SK-N-SH (cell line): ENCODE results near the gene JPH2. TPM values are rescaled to one million over a fixed set of nuclear protein-coding genes. Genes with fewer than 3 reads are reported as not detected.

Source experiments
- CTCF ChIA-PET: fragments of 300-600, 350-600 bp; formaldehyde crosslinking; extraction: SDS; loops from one replicate; lab custom pipeline; 2021; lab: Yijun Ruan, JAX
- POLR2A ChIA-PET: fragments of 350-600 bp; sonication (Branson Sonifier 250); formaldehyde crosslinking; extraction: SDS; loops from one replicate; lab custom pipeline; 2020; ENCODE audit warnings: antibody characterized with exemption, inconsistent platforms; lab: Yijun Ruan, JAX
- DNase-seq: peaks from one replicate; pipeline ENCODE4 v3.0.0; 2012
- H2AFZ ChIP-seq: fragments of 200-600 bp; sonication (generic); 2 replicates; pipeline ENCODE4 v1.8.1; 2016; ENCODE audit warnings: antibody characterized with exemption, mild to moderate bottlenecking, low read depth
- H3F3A ChIP-seq: fragments of 200-600 bp; sonication (generic); replicated peaks from 2 replicates; pipeline ENCODE3; 2016; ENCODE audit warnings: antibody characterized with exemption, mild to moderate bottlenecking; ENCODE audit not compliant: insufficient read depth
- H3K27ac ChIP-seq, 2 experiments: fragments of 200-500 bp in 1 of 2; fragments of 200-600 bp in 1 of 2; sonication (Bioruptor generic) in 1 of 2; sonication (generic), shearing (Covaris generic) in 1 of 2; 2 replicates each; pipeline versions ENCODE4 v1.5.1 to v1.6.1; 2014 to 2016; ENCODE audit warnings: low read depth in 2 of 2, inconsistent platforms in 1 of 2, low read length in 1 of 2, mild to moderate bottlenecking in 1 of 2, mixed read lengths in 1 of 2
- H3K27me3 ChIP-seq: fragments of 200-600 bp; sonication (generic), shearing (Covaris generic); 2 replicates; pipeline ENCODE4 v1.6.1; 2016; ENCODE audit warnings: mixed run types; ENCODE audit not compliant: insufficient read depth
- H3K36me3 ChIP-seq, 2 experiments: fragments of 200-500 bp in 1 of 2; fragments of 200-600 bp in 1 of 2; sonication (Bioruptor generic) in 1 of 2; sonication (generic) in 1 of 2; replicated peaks in 1 of 2; 2 replicates each; pipeline versions ENCODE3 to v1.5.1; 2014 to 2016; ENCODE audit warnings: low read length in 1 of 2, mild to moderate bottlenecking in 1 of 2; ENCODE audit not compliant: insufficient read depth in 2 of 2, control insufficient read depth in 1 of 2
- H3K4me1 ChIP-seq, 2 experiments: fragments of 200-500 bp in 1 of 2; fragments of 200-600 bp in 1 of 2; sonication (Bioruptor generic) in 1 of 2; sonication (generic), shearing (Covaris generic) in 1 of 2; 2 replicates each; pipeline versions ENCODE4 v1.5.1 to v1.6.1; 2014 to 2016; ENCODE audit warnings: low read depth in 1 of 2, low read length in 1 of 2, mixed run types in 1 of 2; ENCODE audit not compliant: insufficient read depth in 2 of 2, control insufficient read depth in 1 of 2
- H3K4me2 ChIP-seq: fragments of 200-600 bp; sonication (generic), shearing (Covaris generic); 2 replicates; pipeline ENCODE4 v1.6.1; 2017; ENCODE audit warnings: mixed run types
- H3K4me3 ChIP-seq, 2 experiments: fragments of 200-500 bp in 1 of 2; fragments of 200-600 bp in 1 of 2; sonication (Bioruptor generic) in 1 of 2; sonication (generic), shearing (Covaris generic) in 1 of 2; 2 replicates each; pipeline versions ENCODE4 v1.5.1 to v1.8.1; 2014 to 2016; ENCODE audit warnings: low read depth in 2 of 2, inconsistent platforms in 1 of 2, low read length in 1 of 2, mild to moderate bottlenecking in 1 of 2, mixed read lengths in 1 of 2, moderate library complexity in 1 of 2
- H3K79me2 ChIP-seq: fragments of 200-600 bp; sonication (generic); 2 replicates; pipeline ENCODE4 v1.8.1; 2017; ENCODE audit warnings: mild to moderate bottlenecking; ENCODE audit not compliant: insufficient read depth
- H3K9ac ChIP-seq: fragments of 200-600 bp; sonication (generic); 2 replicates; pipeline ENCODE4 v1.6.1; 2017; ENCODE audit warnings: mixed run types
- H3K9me2 ChIP-seq: fragments of 200-600 bp; sonication (generic); 2 replicates; pipeline ENCODE4 v1.6.1; 2017; ENCODE audit warnings: mixed run types
- H3K9me3 ChIP-seq: fragments of 200-600 bp; sonication (generic); 2 replicates; pipeline ENCODE4 v1.6.1; 2017; ENCODE audit warnings: mixed run types, mild to moderate bottlenecking, moderate library complexity
- H4K20me1 ChIP-seq: fragments of 200-600 bp; sonication (generic); 2 replicates; pipeline ENCODE4 v1.6.1; 2017; ENCODE audit warnings: mild to moderate bottlenecking, mixed run types; ENCODE audit not compliant: insufficient read depth
- CTCF ChIP-seq: fragments of 200-600 bp; sonication (generic); IDR thresholded peaks from 2 replicates; pipeline ENCODE4 v1.6.1; 2017; ENCODE audit warnings: antibody characterized with exemption, mild to moderate bottlenecking, moderate library complexity
- ELF1 ChIP-seq: IDR thresholded peaks from 2 replicates; pipeline ENCODE4 v1.4.0; 2012
- EP300 ChIP-seq, 2 experiments: IDR thresholded peaks; 2 replicates each; pipeline versions ENCODE4 v1.4.0 to v1.6.1; 2012; ENCODE audit warnings: borderline replicate concordance in 1 of 2, low read depth in 1 of 2, low read length in 1 of 2
- GATA2 ChIP-seq: sonication (generic); formaldehyde crosslinking; IDR thresholded peaks from 2 replicates; pipeline ENCODE4 v1.5.0; 2020; ENCODE audit warnings: mild to moderate bottlenecking, missing genetic modification reagents
- MAX ChIP-seq: IDR thresholded peaks from 2 replicates; pipeline ENCODE4 v1.4.0; 2012; ENCODE audit warnings: low read depth
- MXI1 ChIP-seq: IDR thresholded peaks from 2 replicates; pipeline ENCODE4 v1.6.1; 2012; ENCODE audit warnings: mild to moderate bottlenecking, low read depth, low read length, improper control_type of control experiment
- NFIC ChIP-seq: IDR thresholded peaks from 2 replicates; pipeline ENCODE4 v1.4.0; 2012; ENCODE audit warnings: borderline replicate concordance
- REST ChIP-seq: IDR thresholded peaks from 2 replicates; pipeline ENCODE4 v1.6.1; 2012; ENCODE audit warnings: mild to moderate bottlenecking, low read depth, low read length, moderate library complexity
- RXRA ChIP-seq: IDR thresholded peaks from 2 replicates; pipeline ENCODE4 v1.4.0; 2012; ENCODE audit warnings: low read depth, mild to moderate bottlenecking, borderline replicate concordance
- TAF1 ChIP-seq: IDR thresholded peaks from 2 replicates; pipeline ENCODE4 v1.6.1; 2012; ENCODE audit warnings: low read depth, mild to moderate bottlenecking, low read length, moderate library complexity, borderline replicate concordance
- TCF12 ChIP-seq: IDR thresholded peaks from 2 replicates; pipeline ENCODE4 v1.4.0; 2012
- TEAD4 ChIP-seq: IDR thresholded peaks from 2 replicates; pipeline ENCODE4 v1.4.0; 2012; ENCODE audit warnings: mild to moderate bottlenecking, borderline replicate concordance; ENCODE audit not compliant: insufficient read depth
- YY1 ChIP-seq: IDR thresholded peaks from 2 replicates; pipeline ENCODE4 v1.4.0; 2012; ENCODE audit warnings: low read depth, mild to moderate bottlenecking
- WGBS: methylation state at CpG from one replicate; pipeline ENCODE4 v1.1.6; 2017; ENCODE audit warnings: low lambda C conversion rate; 5-methylcytosine and 5-hydroxymethylcytosine counted together
- polyA plus RNA-seq, 3 experiments: library from polyadenylated mRNA; depleted of rRNA; stranded (reverse); fragments of >200 nt; gene quantifications; 2 replicates each; pipeline ENCODE4 v1.2.3, GENCODE V29; 2012
- TF ChIP-seq, protein P1 (sequence below): IDR thresholded peaks from 2 replicates; pipeline ENCODE4; 2012
- TF ChIP-seq, protein P2 (sequence below): IDR thresholded peaks from 2 replicates; pipeline ENCODE4 v1.4.0; 2012; ENCODE audit warnings: low read depth, borderline replicate concordance

JPH2 gene
- polyA plus RNA-seq, 1 of the 3 experiments (the other 2 are of a cell fraction) = 0.67 TPM

GRCh38 chr20:44075950-44076232 is 111.1 kb downstream of the JPH2 start:
- ChIA-PET POLR2A (no interaction called here), CTCF (interaction anchor here (2.9 to 4.1 kb wide), 2 partner anchors 20 to 326 kb away, joined by 24 to 25 read pairs; no protein-coding TSS in a partner anchor)
- Histone ChIP-seq H3K27me3 (no peaks in the 10 kb centered on the region), H3K4me1 (peaks cover 9 to 32% of the 10 kb centered on the region in 2 experiments; a peak in 2 of 4 replicates), H3K4me3 (no peak overlapping the region), H3K9me3 (no peaks in the 10 kb centered on the region), H3K79me2 (no peaks in the 10 kb centered on the region), H4K20me1 (no peaks in the 10 kb centered on the region), H3K9me2 (no peaks in the 10 kb centered on the region), H3K9ac (no peak overlapping the region), H3K36me3 (no peaks in the 10 kb centered on the region), H2AFZ (no peak overlapping the region), H3K27ac (no peak overlapping the region), H3K4me2 (no peak overlapping the region), H3F3A (no peaks in the 10 kb centered on the region)
- TF ChIP-seq, protein P1, sequence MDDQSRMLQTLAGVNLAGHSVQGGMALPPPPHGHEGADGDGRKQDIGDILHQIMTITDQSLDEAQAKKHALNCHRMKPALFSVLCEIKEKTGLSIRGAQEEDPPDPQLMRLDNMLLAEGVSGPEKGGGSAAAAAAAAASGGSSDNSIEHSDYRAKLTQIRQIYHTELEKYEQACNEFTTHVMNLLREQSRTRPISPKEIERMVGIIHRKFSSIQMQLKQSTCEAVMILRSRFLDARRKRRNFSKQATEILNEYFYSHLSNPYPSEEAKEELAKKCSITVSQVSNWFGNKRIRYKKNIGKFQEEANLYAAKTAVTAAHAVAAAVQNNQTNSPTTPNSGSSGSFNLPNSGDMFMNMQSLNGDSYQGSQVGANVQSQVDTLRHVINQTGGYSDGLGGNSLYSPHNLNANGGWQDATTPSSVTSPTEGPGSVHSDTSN = no peak
- TF ChIP-seq MAX (no peak), CTCF (no peak), TAF1 (no peak), ELF1 (no peak), RXRA (no peak), TEAD4 (no peak)
- TF ChIP-seq, protein P2, sequence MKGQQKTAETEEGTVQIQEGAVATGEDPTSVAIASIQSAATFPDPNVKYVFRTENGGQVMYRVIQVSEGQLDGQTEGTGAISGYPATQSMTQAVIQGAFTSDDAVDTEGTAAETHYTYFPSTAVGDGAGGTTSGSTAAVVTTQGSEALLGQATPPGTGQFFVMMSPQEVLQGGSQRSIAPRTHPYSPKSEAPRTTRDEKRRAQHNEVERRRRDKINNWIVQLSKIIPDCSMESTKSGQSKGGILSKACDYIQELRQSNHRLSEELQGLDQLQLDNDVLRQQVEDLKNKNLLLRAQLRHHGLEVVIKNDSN = no peak
- WGBS = 92% methylated on average over 5 of the region's 5 CpGs
- no peak for DNase-seq

- TF ChIP-seq REST (no peak), NFIC (no peak), TCF12 (no peak), TEAD4 (no peak), RXRA (no peak), GATA2 (peak; percentile 26; the same call in 1 of the 2 replicates), EP300 (IDR thresholded peaks at IDR 0.05; ENCODE audit: borderline replicate concordance in 1 of 2, low read depth in 1 of 2, low read length in 1 of 2) (no peak), YY1 (no peak), MXI1 (no peak)
- Histone ChIP-seq H4K20me1 (no peaks in the 10 kb centered on the region), H3K27me3 (no peaks in the 10 kb centered on the region), H3K27ac (peak overlapping the region in 1 of 2 experiments; percentile 97; a peak in 3 of 4 replicates), H3K9me2 (no peaks in the 10 kb centered on the region), H3K4me3 (no peak overlapping the region), H3K9ac (no peak overlapping the region), H2AFZ (no peak overlapping the region), H3K36me3 (no peaks in the 10 kb centered on the region), H3K79me2 (no peaks in the 10 kb centered on the region), H3K4me2 (no peak overlapping the region), H3K4me1 (peaks cover 9 to 31% of the 10 kb centered on the region in 2 experiments; a peak in 2 of 4 replicates), H3K9me3 (no peaks in the 10 kb centered on the region), H3F3A (no peaks in the 10 kb centered on the region)
- 92% methylated on average over 23 of the region's 23 CpGs for WGBS
- ChIA-PET POLR2A (interaction anchor here (1.3 to 1.6 kb wide), 2 partner anchors 57 to 63 kb away, joined by 6 to 8 read pairs; no protein-coding TSS in a partner anchor), CTCF (interaction anchor here (0.6 to 4.1 kb wide), 7 partner anchors 19 to 326 kb away, joined by 3 to 25 read pairs (median 3); no protein-coding TSS in a partner anchor)
- no peak for DNase-seq
Observed at GRCh38 chr20:44075191-44075949, 111.6 kb downstream of the JPH2 start.
